Stimulated activated CD4-positive, alpha-beta T cell treated with anti-CD3 and anti-CD28 coated beads, Interleukin-2, amount 100 ng/mL, for 24 hours (primary cell): Measurements from ENCODE around the gene ZNF624.
A peak's percentile ranks its signal among the peaks of the same experiment; 100 is the strongest.

Experiments used
- DNase-seq, 2 donors: peaks; one replicate each; pipeline ENCODE4 v3.0.0-alpha.2; 2020

ZNF624 gene

DNA sequence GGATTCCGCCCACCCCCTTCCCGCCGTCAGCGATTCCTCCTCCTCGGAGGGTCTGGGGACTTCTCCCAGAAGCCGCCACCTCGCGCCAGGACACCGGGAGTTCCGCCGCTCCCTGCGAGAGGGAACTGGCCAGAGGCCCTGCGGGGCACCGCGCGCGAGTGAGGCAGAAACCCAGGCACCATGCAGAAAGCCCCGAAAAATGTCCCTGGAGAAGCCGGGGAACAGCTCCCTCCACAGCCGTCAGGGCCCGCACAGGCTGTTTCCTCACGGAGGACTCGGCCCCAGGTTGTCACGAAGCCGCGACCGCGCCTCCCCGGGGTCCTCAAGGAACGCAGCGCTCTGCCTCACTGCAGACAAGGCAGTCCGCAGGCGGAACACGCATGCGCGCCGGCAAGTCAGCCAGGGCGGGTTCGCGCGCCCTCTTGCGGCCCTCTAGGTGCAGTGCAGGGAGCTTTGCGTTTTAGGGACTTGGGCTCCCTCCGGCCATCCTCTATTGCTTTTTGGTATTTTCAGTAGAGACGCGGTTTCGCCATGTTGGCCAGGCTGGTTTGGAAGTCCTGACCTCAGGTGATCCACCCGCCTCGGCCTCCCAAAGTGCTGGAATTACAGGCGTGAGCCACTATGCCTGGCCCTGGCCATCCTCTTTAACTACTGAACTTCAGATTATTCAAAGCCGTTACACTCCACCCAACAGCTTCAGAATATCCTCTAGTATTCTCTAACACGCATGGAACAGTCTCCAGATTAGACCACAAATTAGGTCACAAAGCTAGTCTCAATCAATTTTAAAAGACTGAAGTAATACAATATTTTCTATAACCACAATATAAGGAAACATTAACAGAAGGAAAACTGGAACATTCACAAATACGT is 64.3 kb downstream of the ZNF624 start:
- DNase-seq, result peak; percentile 93

DNA sequence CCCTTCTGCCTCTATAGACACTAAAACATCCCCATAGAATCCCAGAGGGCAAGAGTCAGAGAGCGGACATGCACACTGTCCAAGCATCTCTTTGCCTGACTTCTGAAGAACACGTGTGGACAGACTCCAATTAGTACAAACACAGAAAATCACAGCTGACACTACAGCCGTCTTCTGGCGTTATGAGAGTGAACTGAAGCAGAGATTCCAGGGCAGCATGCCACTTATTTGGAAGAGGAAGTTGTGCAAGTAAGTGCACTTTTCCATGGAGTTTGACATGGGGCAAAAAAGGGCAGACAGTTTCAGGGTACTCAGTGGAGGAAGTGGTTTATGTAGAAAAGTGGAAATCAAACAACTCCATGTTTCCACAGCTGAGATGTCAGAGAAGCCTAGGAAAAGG is 67.9 kb downstream of the ZNF624 start:
- DNase-seq, result no peak

DNA sequence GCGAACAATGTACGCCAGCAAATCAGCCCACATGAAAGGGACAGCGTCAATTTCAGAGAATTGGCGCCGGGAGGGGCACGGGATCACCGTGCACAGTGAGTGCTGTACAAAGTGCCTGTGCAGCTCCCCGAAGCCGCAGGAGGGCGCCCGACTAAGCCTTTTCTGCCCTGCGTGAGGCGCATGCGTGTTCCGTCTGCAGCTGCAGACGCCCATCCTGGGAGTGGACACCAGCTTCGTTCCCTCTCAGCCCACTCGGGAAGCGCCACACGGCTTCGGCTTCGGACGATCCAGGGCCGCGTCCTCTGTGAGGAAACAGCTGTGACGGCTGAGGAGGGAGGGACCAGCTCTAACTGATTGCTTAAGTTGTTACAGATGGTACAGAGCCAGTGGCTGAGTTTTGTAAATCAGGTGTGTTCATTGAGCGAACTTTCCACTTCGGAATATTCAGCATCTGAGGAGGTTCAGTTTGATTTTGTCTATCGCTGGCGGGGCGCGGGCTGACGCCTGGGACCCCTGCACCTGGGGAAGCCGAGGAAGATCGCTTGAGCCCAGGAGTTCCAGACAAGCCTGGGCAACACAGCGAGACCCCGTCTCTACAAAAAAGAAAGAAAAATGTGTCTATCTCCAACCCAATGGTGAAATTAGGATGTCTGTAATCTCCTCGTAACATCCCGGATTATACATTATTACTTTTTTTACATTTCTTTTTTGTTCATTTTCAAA is 69.2 kb downstream of the ZNF624 start:
- peak; percentile 95 to 96 for DNase-seq

- DNase-seq, result no peak
Measured at GRCh38 chr17:16583781-16584180, 69.9 kb downstream of the ZNF624 start.

- no peak for DNase-seq
Measured at GRCh38 chr17:16573466-16573865, 80.2 kb downstream of the ZNF624 start.
